ENCODE data around the gene ACSL5.
"Not testable (repeated sequence)": the region's sequence is repeated elsewhere in the genome, so short reads cannot be mapped to it uniquely, and the experiment has no call there.

Gene ACSL5

DNA sequence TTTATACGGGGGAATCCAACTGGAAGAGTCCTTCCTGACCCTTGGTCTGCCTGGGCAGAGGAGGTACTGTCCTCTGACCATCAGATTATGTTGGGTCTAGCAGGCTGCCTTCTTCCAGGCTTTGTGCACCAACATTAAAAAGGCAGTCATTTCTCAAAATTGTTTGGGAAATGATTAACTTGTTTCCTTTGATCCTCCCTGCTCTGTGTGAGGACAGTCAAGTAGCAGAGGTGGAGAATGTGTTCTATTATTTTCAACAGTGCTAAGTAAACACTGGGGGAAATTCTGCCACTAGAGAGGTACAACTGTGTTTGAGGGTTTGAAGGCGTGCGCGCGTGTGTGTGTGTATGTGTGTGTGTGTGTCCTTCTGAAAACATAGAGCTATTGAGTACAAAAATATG is 20.6 kb downstream of the ACSL5 start:
- no peak for TF ChIP-seq POLR2A (IDR thresholded peaks at IDR 0.05; ENCODE audit: low read length)
- no peak for TF ChIP-seq GATA1 (IDR thresholded peaks at IDR 0.05; ENCODE audit: low read depth, low read length)
- peak in 1 of 2 experiments; percentile 3 for DNase-seq

- DNase-seq = no peak
- TF ChIP-seq POLR2A (IDR thresholded peaks at IDR 0.05; ENCODE audit: low read length) (no peak), GATA1 (IDR thresholded peaks at IDR 0.05; ENCODE audit: low read depth, low read length) (no peak)
These were observed 22.1 kb downstream of the ACSL5 start for GRCh38 chr10:112395809-112396530.

DNA sequence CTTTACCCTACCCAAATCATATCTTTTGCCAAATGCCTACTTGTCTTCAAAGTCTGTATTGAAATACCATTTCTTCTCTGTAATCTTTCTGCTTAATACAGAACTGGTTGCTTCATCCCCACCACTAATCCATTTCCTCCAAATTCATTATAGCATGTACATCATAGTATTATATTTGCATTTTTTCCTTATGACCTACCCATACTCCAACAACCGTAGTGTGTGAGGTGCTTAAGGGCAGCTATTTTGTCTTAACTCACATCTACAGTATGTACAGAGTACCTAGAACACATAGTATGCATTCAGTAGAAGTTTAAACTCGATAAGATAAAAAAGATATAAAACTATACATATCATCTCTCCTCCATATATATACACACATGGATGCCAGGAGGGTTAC is 23.7 kb downstream of the ACSL5 start:
- no peak for DNase-seq

GRCh38 chr10:112402917-112403316 is 29.0 kb downstream of the ACSL5 start:
- TF ChIP-seq POLR2A (IDR thresholded peaks at IDR 0.05; ENCODE audit: low read length) (no peak), GATA1 (IDR thresholded peaks at IDR 0.05; ENCODE audit: low read depth, low read length) (no peak)

More for the DNA sequence above, 23.7 kb downstream of the ACSL5 start:
- no peak for TF ChIP-seq GATA1 (IDR thresholded peaks at IDR 0.05; ENCODE audit: low read depth, low read length)
- no peak for TF ChIP-seq POLR2A (IDR thresholded peaks at IDR 0.05; ENCODE audit: low read length)

DNA sequence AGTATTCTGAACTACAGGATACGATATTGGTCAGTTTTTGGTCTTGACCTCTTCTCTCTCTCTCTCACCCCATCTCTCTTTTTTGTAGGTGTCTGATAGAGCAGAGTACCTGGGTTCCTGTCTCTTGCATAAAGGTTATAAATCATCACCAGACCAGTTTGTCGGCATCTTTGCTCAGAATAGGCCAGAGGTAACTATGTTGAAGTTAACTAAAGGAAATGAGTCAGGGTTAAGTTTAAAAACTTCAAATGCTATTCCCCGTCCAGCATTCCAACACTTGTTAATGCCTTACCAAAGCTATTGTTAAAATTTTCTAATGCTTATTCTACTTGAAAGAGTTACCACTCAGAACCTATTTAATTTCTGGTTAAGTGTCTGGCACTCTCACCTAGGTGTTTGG is 30.7 kb downstream of the ACSL5 start:
- no peak for DNase-seq
- TF ChIP-seq POLR2A (IDR thresholded peaks at IDR 0.05; ENCODE audit: low read length) = no peak
- no peak for TF ChIP-seq GATA1 (IDR thresholded peaks at IDR 0.05; ENCODE audit: low read depth, low read length)

More at GRCh38 chr10:112402917-112403316, 29.0 kb downstream of the ACSL5 start:
- DNase-seq = no peak

GRCh38 chr10:112406806-112407205 is 32.9 kb downstream of the ACSL5 start:
- not testable (repeated sequence) for DNase-seq

DNA sequence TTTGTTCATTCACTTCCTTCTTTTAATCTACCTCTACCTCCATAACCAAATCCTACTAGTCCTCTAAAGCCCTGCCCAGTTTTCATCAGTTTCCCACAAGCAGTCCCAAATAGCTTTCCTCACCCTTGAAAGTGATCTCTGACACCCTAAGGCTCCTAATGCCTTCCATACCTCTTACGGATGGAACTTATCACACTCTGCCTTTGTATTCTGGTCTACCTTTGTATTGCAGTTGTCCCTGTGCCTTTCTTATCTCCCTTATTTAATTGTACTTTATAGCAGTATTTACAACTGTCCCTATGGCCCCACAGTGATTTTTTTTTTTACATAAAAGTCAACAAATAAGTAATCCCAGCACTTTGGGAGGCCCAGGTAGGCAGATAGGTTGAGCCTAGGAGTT is 33.8 kb downstream of the ACSL5 start:
- TF ChIP-seq POLR2A (IDR thresholded peaks at IDR 0.05; ENCODE audit: low read length) = no peak
- no peak for TF ChIP-seq GATA1 (IDR thresholded peaks at IDR 0.05; ENCODE audit: low read depth, low read length)
- no peak for DNase-seq

GRCh38 chr10:112409299-112409698 is 35.4 kb downstream of the ACSL5 start:
- peak; percentile 53 to 79 for DNase-seq
- TF ChIP-seq GATA1 (IDR thresholded peaks at IDR 0.05; ENCODE audit: low read depth, low read length) (no peak), POLR2A (IDR thresholded peaks at IDR 0.05; ENCODE audit: low read length) (no peak)

- DNase-seq = peak; percentile 32 to 33
These were observed 35.8 kb downstream of the ACSL5 start for GRCh38 chr10:112409755-112410154.

GRCh38 chr10:112412696-112413095 is 38.8 kb downstream of the ACSL5 start:
- peak; percentile 55 to 86 for DNase-seq

More at GRCh38 chr10:112409755-112410154, 35.8 kb downstream of the ACSL5 start:
- TF ChIP-seq POLR2A (IDR thresholded peaks at IDR 0.05; ENCODE audit: low read length) (no peak), GATA1 (IDR thresholded peaks at IDR 0.05; ENCODE audit: low read depth, low read length) (no peak)

GRCh38 chr10:112421731-112422130 is 47.8 kb downstream of the ACSL5 start:
- TF ChIP-seq GATA1 (IDR thresholded peaks at IDR 0.05; ENCODE audit: low read depth, low read length) = no peak
- TF ChIP-seq POLR2A (IDR thresholded peaks at IDR 0.05; ENCODE audit: low read length) = no peak
- no peak for DNase-seq

More at GRCh38 chr10:112412696-112413095, 38.8 kb downstream of the ACSL5 start:
- TF ChIP-seq POLR2A (IDR thresholded peaks at IDR 0.05; ENCODE audit: low read length) (no peak), GATA1 (IDR thresholded peaks at IDR 0.05; ENCODE audit: low read depth, low read length) (no peak)

GRCh38 chr10:112424651-112425050 is 50.7 kb downstream of the ACSL5 start:
- no peak for DNase-seq
- TF ChIP-seq POLR2A (IDR thresholded peaks at IDR 0.05; ENCODE audit: low read length) (no peak), GATA1 (IDR thresholded peaks at IDR 0.05; ENCODE audit: low read depth, low read length) (no peak)

DNA sequence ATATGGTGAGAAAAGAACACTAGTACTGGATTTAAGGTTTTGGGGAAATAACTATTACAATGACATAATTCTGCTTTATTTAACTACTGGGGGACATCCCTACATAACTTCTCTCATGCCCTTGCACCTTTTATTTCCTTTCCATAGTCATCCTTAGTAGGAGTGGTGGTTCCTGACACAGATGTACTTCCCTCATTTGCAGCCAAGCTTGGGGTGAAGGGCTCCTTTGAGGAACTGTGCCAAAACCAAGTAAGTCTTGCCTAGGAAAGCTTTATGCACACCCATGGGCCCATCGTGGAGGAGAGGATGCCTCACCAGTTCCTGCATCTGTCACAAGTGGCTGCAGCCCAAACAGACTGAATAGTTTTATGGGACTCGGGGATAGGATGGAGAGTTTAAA is 52.2 kb downstream of the ACSL5 start:
- no peak for DNase-seq

DNA sequence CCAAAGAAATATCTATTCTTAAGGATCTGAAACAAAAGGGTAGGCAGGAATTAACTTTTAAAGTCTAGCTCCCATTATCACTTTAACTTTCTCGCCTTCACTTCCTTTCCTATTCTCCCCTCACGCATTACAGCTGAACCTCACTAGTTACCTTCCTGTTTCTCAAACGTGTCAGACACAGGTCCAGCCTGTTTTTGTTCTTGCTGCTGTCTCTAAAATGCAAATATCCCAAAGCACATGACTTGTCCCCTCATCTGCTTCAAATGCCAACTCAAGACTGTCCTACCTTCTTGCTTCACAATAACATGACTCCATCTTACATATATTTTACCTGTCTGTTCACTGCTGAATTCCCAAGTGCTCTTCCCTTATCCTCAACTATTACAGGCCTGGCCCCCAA is 55.2 kb downstream of the ACSL5 start:
- no peak for TF ChIP-seq GATA1 (IDR thresholded peaks at IDR 0.05; ENCODE audit: low read depth, low read length)
- TF ChIP-seq POLR2A (IDR thresholded peaks at IDR 0.05; ENCODE audit: low read length) = no peak
- DNase-seq = no peak

More for the DNA sequence above, 52.2 kb downstream of the ACSL5 start:
- TF ChIP-seq GATA1 (IDR thresholded peaks at IDR 0.05; ENCODE audit: low read depth, low read length) (no peak), POLR2A (IDR thresholded peaks at IDR 0.05; ENCODE audit: low read length) (no peak)

- TF ChIP-seq POLR2A (IDR thresholded peaks at IDR 0.05; ENCODE audit: low read length) (no peak), GATA1 (IDR thresholded peaks at IDR 0.05; ENCODE audit: low read depth, low read length) (no peak)
- DNase-seq = no peak
These were observed 55.8 kb downstream of the ACSL5 start for GRCh38 chr10:112429654-112430230.

Data from erythroblast (primary cell).